Measurements from ENCODE around the gene MR1.

MR1 gene

DNA sequence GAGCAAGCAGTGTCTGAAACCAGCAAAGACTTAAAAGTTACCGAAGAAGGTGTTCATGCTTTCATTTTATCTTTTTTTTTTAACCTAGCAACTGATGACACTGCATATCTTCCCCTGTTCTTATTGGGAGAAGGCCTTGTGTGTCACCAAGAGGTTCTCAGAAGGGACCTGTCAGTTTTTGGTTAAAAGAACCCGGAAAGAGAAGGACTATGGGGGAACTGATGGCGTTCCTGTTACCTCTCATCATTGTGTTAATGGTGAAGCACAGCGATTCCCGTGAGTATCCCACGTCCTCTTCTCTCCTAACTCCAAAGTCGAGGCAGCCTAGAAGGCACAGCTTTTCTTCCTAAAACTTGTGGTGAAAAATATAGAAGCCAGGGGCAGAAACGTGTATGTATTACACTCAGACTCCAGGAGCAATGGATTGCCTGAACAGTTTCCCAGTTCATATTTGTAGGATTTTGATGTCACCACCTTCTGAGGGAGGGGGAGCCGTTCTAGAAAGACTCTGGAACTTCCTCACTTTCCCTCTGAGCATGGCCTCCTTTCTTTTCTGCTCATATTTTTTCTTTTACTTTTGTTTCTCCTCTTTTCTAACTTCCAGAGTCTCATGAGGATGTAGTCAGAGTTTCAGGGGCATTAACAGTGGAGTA is at the start of gene MR1:
MR1 (plus strand) TSS at position 185 of the 653 bp plus-strand sequence; CDS start at position 210, 25 bp downstream.
- DNase-seq: peak; percentile 21

DNA sequence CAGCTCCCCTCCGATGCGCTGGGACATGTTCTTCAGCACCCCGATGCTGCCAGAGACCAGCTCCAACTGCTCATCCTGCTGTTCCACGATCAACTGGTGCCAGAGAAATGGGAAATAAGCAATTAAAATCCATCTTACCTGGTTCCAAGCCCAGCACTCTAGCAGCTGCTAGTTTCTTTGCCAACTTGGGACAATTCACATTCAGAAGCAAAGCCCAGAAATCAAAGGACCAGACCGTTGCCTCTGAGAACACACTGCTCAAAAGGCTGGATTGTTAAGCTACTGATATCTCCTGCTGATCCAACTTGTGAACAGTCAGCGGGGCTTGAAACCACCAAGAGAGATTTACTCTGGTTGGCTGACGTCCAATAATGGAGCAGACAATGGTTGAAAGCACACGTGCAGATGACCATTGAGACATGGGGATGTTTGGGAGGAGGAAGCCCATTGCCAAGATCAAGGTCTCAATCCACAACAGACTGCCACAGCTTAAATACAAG is 45.5 kb upstream of the MR1 start:
- no peak for DNase-seq

DNA sequence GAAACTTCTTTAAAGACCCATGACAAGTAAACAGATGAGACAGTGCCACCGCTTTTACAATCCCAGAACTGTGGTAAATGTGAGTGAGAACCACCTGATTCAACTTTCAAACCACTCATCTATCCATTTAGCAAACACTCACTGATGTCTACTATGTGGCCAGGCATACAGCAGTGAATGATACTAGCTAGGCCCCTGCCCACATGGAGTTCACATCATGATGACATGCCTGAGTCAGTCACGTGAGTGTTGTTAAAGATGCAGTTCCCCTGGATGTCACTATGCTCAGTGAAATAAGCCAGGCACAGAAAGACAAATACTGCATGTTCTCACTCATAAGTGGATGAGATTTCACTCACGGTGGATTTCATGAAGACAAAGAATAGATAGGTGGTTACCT is 39.5 kb upstream of the MR1 start:
- DNase-seq: peak; percentile 6

DNA sequence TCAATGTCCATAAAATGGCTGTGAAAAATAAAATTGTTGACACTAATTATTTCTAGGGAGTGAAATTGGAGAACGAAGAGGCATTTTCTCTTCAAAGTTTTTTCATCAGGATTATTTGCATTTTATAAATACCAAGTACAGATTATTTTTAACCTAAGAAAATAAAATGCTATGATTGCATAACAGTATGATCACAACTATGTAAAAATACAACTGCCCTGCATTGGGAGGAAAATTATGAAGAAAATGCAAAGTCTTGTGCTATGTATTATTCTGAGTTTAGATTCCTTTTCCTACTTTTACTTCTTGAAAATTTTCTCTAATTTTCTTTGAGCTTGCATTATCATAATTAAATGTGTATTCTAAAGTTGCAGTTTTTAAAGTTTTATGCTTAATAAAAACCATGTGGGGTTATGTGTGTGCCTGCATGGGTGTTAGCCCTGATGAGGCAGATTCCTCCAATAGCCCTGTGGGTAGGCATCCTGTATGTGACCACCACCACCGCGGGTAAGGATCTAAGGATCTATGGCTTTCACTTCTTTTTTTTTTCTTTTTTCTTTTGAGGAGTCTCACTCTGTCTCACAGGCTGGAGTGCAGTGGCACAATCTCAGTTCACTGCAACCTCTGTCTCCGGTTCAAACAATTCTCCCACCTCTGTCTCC is 35.8 kb upstream of the MR1 start:
- no peak for DNase-seq

DNA sequence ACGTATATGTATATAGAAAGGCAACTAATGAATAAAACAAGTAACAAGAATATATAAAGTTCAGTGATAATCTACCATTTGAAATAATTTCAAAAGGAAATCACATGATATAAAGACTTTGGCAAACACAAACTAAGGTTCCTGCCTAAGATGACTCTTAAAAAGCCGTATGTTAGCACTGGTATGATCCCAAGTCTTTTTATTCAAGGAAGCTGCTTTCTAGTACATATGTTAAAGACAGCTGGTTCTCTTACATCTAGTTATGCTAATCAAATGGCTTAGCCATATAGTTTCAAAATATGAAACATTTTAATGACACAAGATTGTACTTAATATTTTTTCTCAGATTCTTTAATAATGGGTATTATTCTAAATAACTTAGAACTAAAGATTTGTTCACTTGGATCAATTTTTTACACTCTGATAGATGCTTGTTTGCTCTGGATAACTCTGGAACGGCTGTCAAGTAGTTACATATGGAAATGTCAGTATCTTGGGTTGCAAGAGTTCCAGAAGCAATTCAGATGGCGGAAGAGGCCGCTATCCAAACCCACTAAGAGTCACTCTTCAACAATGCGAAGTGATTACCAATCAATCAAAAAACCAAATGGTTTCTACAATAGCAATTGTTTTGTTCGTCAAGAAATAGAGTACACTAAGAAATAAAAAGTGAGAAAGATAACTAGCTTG is 32.5 kb upstream of the MR1 start:
- DNase-seq: no peak

DNA sequence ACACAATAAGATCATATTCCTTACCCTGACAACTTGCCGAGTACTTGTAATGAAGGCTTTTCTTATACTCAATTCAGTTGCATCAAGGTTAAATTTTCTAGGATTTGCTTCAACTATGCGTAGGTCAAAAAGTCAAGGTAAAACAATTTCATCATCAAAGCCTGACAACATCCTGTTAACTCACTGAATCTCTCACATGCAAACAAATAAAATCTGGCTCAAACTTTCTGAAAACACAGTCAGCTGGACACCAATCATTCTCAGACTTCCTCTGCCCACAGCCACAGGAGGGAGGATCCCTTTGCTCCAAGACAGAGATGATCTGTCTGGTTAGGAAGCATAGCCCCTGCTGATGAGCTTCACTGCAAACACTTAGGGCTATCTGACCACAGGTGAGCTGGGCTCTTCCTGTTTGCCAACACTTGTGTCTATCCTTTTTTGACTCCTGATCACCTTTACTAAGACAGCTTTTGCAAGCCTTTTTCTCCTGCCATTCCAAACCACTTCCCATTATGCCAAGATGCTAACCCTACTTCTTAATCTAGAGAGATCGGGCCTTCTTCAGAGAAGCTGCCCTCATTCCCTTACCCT is 31.1 kb upstream of the MR1 start:
- no peak for DNase-seq

DNA sequence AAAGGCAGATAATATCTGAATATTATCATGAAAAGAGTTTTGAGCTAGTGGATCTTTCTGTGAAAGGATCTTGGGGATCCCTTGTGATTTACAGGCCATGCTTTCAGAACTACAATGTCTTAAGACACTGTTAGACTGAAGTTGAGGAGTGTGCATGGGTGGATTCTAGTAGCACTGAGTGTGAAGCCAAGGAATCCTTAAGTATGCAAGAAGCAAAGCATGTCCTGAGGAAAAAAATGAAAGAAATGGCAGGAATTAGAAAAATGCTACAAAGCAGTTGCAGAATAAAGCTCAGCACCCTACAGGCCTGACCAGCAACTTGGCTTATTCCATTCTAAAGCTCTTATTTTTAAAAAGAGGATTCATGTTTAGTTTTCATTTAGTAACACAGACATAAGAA is 23.0 kb upstream of the MR1 start:
- no peak for DNase-seq

DNA sequence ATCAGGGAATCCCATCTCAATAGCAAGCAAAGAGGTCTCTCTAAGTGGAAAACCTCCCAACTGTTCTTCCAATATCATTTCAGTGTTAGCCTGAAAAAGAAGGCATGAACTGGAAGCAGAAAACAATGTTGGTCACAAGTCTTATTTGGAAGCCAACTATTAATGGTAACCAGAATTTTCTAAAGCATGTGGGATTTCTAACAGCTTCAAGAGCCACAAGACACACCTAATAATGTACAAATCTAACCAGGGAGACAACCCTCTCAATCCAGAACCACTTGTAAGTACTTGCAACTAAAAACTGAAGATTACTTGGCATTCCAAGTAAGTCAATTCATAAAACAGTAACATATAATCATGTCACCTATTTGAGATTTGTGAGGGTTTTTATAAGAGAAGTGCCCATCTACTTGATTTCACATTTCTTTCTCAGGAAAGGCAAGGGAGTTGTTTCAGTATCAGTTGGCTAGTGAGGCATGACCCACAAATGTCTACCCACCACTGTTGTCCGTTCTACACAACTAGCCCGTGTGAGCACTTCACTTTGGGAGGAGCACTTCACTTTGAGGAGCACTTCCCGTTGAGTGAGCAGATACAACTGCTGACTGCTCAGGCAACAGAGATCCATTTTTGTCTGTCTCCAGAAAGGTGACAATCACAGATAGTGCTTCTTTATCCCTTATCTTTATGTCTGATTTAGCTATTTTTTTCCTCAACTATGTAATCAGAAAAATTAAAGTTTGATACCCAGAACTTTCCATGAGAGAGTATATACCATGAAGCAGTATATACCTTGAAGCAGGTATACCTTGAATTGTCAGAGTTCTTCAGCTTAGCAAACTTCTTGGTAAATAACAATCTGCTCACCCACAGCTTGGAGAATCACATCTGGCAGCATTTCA is 22.2 kb upstream of the MR1 start:
- no peak for DNase-seq

DNA sequence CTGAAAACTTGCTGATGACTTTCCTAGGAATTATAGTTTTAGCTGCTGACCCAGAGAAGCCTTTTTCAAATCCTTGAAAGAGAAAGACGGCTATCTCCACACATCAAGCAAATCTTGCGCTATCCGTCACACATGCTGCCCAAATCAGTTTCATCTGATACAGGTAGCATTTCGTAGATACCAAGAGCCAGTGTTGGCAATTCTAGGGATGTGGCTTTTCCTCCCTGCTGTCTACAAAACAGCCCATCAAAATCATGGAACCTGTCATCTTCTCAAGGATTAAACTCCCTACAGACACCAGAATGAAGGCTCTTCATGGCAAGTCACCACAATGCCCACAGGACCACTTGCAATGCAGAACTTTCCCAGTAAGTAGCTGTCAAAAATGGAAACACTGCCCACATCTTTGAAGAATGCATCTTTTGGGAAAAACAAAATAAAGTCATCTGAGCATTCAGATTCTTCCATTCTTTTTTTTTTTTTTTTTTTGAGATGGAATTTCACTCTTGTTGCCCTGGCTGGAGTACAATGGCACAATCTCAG is 21.5 kb upstream of the MR1 start:
- no peak for DNase-seq

DNA sequence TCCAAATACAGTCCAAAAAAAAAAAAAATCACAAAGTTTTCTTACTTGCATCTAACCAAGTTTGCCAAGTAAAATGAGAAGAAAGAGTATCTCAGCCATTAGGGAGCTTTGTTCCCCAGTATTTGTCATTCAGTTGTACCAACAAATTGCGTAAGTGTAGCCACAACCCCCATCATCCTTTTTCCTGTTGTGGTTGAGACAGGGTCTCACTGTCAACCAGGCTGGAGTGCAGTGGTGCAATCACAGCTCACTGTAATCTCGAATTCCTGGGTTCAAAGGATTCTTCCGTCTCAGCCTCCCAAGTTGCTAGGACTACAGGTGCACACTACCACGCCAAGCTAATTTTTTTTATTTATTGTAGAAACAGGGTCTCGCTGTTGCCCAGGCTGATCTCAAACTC is 20.6 kb upstream of the MR1 start:
- no peak for DNase-seq

DNA sequence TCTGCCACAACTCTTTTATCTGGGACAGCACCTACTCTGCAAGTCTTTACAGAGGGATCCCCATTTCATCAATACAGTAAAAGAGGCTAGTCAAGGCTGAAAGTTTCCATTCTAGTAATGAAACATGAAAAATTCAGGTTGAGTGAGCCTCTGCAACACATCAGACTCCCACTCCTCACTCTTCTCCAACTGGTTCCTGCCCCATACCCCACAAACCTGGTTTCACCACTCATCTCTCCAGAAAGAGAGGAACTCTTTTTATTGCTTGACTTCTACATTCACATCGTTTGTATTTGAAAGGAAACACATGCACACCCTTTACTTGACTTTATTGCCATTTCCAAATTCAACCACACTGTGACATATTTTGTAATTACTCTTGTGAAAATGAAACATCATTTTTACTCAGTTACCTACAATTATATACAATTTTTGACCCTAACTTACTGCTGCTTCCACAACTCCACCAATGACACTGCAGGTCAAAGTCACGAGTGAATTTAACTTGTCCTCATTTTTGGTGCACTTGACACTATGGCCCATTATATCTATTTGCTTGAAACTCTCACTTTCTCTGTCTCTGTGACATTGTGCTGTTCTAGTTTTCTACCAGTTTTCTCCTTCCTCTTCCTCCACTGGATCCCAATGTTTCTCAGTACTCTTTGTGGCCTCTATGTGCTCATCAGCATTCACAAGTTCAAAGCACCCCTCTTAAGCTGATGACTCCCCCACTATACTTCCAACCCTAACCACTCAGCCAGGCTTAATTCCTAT is 19.1 kb upstream of the MR1 start:
- DNase-seq: no peak

DNA sequence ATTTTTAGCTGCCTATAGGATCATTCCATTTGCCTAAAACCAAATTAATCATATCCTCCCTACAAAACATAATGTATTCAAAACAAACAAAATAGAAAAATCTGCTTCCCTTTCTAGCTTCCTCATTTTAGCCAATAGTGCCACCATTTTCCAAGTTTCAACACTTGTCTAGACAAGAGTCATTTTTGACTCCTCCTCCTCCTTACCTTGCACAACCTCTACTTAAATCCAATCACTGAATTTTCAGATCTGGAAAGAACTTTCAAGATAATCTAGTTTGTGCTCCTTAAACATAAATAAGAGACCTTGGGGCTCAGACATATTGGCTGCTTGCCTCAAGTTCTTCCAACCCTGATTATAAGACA is 18.6 kb upstream of the MR1 start:
- DNase-seq: no peak

DNA sequence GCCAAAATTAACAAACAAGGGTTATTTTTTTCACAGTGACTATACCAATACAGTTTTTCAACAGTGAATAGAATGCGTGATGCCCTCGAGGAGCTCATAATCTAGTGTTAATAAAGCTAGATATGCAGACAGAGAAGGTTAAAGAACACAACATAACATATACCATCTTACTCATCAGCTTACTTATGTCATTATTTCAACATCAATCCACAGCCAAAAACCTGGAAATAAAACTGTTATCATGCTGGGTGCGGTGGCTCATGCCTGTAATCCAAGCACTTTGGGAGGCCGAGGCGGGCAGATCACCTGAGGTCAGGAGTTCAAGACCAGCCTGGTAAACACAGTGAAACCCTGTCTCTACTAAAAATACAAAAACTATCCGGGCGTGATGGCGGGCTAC is 17.2 kb upstream of the MR1 start:
- no peak for DNase-seq

DNA sequence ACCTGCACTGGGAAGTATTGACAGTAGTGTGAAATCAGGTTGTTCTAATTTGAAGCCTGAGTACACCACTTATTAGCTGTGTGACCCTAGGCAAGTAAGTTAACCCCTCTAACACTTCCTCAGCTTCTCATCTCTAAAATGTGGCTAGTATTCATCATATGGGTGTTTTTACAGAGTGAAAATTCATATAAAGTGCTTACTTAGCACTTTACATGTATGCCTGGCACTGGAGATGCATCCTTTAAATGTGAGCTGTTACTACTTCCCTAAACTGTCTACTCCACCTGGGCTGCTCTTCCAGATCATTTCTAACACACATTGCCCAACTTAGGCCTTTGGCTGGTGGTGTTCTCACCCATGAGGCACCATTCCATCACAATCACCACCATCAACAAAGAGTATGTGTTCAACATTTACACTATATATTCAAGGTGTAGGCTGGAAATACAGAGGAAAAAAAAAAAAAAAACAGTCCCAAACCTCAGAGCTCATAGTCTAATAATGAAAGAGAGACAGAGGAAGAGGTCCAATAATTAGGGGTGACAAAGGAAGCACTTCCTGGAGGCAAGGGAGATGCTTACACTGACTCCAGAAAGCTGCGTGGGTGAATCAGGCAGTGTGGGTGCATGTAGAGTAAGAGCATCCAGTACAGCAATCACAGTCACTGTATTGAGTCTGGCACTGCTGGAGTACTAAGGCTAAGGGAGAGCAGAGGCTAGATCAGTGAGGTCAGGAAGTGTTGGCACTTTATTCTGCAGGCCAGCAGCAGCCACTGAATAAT is 14.7 kb upstream of the MR1 start:
- peak; percentile 11 for DNase-seq

DNA sequence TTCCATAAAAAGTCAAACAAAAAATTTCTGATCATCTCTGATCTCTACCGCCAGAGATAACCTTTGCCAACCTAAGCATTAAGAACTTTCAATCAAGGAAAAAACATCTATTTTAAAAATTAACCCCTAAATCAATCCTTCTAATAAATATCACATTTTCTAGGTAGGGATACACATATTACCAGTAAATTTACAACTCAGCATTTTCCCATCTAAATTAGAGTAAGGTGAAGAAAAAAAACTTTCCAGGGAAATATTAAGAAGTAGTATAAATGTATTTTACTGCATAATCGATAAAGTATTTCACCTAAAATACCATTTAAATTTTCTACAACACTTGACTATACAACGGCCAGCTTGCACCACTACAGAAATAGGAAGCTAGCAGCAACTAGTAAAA is 12.6 kb upstream of the MR1 start:
- no peak for DNase-seq

DNA sequence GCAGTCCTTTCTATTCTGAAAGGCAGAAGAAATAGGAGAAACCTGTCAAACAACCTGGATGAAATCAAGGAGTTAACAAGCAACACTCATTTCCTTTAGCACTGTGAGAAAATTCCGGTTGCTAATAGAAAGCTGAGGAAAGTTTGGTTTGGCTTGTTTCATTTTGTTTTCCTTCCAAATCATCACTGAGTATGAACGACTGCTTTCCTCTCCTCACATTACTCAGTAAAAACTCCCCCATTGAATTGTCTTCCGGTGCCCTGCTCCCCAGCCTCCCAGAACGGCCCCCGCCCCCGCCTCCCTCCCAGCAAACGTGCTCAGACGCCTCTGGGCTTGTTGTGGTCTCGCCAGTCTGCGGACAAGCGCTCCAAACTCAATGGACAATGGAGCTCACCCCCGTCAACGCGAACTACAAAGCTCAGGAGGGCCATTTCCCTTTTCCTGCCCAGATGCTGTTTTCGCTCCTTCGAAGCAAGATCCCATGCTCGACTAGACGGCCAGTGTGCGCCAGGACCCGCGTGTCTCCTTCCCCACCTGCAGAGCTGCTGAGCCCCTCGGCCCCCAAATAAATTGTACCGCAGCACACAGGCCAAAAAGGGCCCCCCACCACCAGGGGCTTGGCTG is 11.9 kb upstream of the MR1 start:
- peak; percentile 71 for DNase-seq

DNA sequence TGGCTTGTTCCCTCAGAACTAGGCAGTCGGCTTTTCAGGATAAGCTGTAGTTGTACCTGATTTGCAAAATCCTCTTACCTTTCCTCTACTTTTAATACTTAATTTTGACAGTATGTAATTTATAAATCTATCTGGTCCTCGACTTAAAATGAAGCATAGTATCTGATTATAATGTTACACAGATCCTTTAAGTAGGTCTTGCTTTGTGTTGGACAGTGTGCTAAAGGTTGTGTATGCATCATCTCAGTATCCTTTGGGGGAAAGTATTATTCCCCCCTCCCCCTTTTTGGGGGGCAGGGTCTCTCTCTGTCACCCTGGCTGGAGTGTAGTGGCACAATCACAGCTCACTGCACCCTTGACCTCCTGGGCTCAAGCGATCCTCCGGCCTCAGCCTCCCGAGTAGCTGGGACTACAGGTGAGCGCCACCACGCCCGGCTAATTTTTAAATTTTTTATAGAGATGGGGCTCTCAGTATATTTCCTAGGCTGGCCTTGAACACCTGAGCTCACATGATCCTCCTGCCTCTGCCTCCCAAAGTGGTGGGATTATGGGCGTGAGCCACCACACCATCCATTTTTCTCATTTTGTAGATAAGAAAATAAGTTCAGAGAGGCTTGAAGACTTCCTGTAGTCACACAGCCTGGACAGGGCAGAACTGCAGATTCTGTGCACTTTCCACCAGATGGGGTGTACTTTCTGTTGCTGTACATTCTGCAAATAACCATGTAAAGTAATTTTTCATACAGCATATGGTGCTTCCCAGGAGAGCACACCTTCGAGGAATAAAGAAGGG is 10.3 kb upstream of the MR1 start:
- DNase-seq: no peak

DNA sequence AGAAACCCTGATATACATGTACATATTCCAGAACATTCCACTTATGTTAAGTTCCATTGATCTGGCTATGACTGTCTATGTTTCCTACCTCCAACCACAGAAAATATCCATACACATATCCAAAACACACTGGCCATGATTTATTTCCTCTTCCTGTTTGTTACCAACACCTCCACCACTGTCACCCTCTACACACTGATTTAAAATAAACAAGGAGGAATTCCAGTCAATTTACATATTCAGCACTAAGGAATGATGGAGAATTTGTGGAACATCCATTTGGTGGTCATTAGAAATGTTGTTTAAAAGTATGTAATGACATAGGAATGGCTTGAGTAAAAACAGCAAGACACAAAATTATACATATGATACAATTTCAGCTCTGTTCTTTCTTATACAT is 5.6 kb upstream of the MR1 start:
- DNase-seq: no peak

DNA sequence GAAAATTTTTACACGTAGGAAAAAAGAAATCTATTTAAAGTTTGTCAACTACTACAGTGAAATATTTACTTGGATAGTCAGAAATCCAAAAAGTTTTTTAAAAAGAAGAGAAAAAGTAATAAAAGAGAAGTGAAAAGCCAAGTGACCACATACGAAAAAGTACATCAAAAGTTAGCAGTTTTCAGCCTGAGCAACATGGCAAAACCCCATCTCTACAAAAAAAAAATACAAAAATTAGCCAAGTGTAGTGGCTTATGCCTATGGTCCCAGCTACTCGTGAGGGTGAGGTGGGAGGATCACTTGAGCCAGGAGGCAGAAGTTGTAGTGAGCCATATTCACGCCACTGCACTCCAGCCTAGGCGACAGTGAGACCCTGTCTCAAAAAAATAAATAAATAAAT is 5.2 kb upstream of the MR1 start:
- no peak for DNase-seq

DNA sequence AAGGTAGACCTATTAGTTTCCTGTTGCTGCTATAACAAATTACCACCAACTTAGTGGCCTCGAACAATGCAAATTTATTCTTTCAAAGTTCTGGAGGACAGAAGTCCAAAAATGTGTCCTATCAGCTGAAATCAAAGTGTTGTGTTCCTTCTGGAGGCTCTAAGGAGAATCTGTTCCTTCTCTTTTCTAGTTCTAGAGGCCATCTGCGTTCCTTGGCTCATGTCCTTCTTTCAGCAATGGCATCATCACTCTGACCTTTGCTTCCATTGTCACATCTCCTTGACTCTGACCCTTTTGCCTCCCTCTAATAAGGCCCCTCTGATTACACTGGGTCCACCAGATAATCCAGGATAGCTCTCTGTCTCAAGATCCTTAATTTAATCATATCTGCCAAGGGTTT is 1.2 kb upstream of the MR1 start:
- DNase-seq: no peak

Data from activated naive CD4-positive, alpha-beta T cell treated with Interleukin-2 at 50 U/mL for 16 hours (primary cell).